ENCODE measurements around the gene KTN1.
A peak's percentile ranks its signal among the peaks of the same experiment; 100 is the strongest.

The KTN1 gene

GRCh38 chr14:55572578-55572977 lies 7.4 kb upstream of the KTN1 start:
- DNase-seq, result peak; percentile 26

- no peak for DNase-seq
Measured at GRCh38 chr14:55574988-55575387, 5.0 kb upstream of the KTN1 start.

GRCh38 chr14:55577229-55577628 lies 2.8 kb upstream of the KTN1 start:
- no peak for DNase-seq

GRCh38 chr14:55578511-55578910 lies 1.5 kb upstream of the KTN1 start:
- DNase-seq, result peak; percentile 17

DNA sequence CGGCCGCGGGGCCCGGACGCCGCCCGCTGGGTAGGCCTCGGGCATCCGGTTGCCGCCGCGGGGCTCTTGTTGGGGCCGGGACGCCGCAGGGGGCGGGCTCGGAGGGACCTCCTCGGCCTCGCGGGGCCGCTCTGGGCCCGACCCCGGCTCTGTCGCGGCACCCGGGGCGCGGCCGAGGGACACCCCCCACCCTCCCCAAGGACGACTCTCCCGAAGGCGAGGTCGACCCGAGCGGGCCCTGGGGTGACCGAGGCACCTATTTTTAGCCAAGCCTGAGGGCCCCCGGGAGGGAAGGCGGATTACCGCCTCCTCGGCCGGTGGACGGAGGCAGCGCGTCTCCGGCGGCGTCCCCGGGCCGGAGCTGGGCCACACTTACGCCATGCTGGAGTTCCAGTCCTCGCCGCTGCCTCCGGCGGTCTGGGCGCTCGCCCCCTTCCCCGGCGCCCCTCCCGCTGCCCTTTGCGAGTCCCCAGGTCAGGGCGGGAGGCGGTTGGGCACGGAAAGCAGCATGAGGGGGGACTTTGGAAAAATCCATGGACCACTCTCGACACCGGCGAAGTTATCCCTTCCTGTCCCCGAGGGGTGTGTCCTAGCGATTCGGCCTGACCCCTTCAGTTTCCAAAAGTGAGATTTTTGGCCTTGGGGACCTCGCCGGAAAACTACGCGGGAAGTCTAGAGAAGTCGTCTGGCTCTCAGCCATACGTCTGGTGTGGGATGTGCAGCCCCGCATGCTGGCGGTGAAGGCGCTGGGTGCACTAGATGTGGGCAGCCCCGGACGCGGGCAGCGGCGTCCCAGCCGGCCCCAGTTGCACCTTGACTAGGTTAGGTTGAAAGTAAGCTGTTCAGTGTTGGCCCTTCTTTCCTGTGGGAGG lies 699 bp downstream of the KTN1 start:
- DNase-seq, result peak; percentile 81

DNA sequence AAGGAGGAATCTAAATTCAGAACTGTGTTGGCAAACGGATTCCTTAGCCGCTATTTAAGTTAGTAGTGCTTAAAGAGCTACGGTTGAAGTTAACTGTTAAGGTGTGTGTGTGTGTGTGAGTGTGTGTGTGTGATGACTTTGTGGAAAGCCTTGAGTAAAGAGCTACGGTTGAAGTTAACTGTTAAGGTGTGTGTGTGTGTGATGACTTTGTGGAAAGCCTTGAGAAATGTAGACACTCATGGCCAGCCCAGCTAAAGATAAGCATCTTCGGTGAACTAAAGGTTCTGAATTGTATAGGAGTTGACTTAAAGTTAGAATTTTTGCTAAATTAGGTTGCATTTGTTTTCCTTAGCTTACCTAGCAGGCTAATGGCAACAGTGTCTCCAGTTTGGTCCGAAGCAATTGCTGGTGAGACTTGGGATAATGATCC lies 1.4 kb downstream of the KTN1 start:
- DNase-seq, result no peak

- DNase-seq, result no peak
Measured at GRCh38 chr14:55582746-55583145, 2.7 kb downstream of the KTN1 start.

GRCh38 chr14:55583942-55584468 lies 4.0 kb downstream of the KTN1 start:
- DNase-seq, result no peak

DNA sequence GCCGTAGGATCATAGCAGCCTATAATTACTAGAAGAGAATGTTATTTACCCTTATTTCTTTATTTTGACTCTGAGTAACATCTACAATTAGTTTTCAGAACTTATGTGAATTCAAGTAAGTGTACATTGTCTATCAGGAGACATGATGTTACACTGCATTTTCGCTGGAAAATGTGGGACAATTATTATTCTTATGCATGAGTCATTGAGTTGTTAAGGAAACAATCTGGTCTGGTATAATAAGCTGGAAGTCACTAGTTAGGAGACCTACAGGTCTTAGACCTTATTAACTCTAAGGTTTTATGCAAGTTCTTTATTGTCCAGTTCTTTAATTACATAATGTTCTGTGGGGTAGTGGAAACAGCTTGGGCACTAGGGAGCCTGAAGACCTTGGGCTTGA lies 5.8 kb downstream of the KTN1 start:
- DNase-seq, result no peak

DNA sequence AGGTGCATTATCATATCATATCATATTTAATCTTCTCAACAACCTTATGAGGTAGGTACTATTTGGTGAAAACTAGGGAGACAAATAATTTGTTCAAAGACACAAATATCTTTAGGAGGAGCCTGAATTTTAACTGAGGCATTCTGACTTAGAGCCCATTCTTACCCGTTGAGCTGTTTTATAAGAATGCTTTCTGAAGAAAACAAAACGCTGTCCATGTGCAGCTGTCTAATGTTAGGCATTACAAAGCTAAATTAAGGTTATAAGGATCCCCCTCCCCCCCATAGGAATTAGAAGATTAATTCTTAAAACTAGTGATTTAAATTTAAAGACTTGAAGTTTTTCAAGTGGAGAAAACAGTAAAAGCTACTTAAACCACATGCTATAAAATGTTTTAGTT lies 6.4 kb downstream of the KTN1 start:
- DNase-seq, result no peak

DNA sequence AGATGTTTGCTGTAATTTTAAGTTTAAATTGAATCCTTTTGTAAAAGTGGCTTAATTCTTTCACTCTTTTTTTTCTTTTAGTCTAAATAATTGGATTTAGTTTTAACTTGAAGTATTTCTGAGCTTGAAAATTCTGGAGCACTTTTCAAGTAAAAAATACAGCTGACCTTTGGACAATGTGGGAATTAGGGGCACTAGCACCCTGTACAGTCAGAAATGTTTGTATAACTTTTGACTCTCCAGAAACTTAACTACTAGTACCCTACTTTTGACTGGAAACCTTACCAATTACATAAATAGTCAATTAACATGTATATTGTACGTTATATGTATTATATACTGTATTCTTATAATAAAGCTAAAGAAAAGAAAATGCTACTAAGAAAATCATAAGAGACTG lies 7.8 kb downstream of the KTN1 start:
- DNase-seq, result no peak

DNA sequence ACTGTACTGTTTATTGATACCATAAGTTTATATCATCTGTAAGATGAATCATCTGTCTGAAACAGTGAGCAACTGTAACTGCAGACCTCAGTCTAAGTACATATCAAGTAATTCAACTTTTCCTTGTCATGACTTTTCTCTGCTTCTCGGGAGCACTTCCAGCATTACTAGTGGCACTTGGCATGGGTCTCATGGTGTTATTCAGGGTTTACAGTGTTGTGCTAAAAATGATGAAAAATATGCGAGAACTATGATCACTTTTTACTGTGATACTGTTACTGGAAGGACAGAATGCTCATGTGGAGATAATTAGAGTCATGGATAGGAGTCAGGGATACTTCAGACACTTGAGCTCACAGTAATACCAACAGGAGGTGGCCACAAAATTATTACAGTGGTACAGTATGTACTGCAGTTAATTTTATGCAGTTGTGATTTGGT lies 8.3 kb downstream of the KTN1 start:
- DNase-seq, result no peak

DNA sequence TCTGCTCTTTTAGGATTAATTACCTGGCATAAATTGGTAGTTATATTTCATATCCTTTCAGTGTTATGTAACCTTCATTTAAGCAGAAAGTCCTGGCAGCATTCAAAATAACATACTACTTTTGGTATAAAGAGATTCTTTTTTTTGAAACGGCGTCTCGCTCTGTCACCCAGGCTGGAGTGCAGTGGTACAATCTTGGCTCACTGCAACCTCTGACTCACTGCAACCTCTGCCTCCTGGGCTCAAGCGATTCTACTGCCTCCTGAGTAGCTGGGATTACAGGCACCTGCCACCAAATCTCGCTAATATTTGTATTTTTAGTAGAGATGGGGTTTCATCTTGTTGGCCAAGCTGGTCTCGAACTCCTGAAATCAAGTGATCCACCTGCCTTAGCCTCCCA lies 9.2 kb downstream of the KTN1 start:
- DNase-seq, result no peak

GRCh38 chr14:55592436-55592835 lies 12.4 kb downstream of the KTN1 start:
- peak; percentile 34 for DNase-seq

DNA sequence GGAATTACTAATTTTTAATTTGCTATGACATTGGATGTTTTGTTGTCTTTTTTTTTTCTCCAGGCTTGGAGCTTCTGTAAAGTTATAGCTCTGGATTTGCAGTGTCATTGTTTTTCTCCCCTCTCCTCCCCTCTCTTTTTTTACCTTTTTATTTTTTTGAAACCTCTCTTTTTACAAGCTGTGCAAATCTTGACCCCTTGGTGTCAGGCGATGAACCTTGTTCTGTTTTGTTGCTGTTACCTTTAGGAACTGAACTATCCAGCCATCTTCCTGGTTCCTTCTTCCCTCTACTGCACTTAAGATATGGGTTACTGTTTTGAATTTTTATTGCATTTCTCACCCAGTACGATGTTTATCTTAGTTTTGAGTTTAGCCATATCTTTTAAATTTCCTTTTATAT lies 13.7 kb downstream of the KTN1 start:
- DNase-seq, result no peak

DNA sequence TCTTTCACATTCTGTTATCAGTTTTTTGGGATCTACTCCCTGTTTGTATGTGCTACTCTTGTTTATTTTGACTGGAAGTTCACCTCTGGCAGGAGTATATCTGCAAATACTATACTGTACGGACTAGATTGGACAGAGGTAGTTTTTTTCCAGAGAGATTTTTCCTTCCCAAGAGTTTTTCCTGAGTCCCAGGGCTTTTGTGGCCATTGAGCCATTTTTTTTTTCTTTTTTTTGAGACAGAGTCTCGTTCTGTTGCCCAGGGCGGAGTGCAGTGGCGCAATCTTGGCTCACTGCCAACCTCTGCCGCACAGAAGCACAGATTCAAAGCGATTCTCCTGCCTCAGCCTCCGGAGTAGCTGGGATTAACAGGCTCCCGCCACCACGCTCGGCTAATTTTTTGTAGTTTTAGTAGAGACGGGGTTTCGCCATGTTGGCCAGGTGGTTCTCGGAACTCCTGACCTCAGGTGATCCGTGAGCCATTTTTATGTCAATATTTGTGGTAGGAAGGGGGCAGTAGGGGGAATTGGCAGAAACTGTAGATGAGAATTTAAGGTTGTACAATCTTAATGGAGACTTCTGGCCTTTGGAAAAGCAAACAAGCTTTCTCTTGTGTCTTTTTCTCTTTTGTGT lies 19.4 kb downstream of the KTN1 start:
- peak; percentile 93 for DNase-seq

GRCh38 chr14:55600784-55601561 lies 21.0 kb downstream of the KTN1 start:
- DNase-seq, result no peak

- no peak for DNase-seq
Measured at GRCh38 chr14:55603401-55603953, 23.5 kb downstream of the KTN1 start.

GRCh38 chr14:55604488-55604887 lies 24.5 kb downstream of the KTN1 start:
- DNase-seq, result no peak

DNA sequence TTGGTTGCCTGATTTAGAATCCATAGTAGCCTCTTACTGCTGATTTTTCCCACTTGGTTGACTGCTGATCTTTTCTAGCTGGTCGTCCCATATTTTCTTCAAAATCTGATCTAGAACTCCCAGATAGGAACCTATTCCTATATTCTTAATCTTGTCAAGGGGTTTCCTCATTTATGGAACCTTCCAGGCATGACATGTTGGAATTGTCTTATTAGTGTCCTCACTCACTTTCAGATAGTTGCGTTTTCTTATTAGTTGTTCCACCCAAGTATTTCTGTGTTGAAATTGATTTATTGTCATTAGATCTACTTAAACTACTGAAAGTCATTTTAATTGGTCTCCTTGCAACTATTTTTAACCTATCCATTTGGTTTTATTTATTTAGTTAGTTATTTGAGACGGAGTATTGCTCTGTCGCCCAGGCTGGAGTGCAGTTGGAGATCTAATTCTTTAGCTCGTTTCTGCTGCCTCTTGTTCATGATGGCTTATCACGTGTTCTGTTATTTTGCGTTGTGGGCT lies 25.0 kb downstream of the KTN1 start:
- DNase-seq, result no peak

DNA sequence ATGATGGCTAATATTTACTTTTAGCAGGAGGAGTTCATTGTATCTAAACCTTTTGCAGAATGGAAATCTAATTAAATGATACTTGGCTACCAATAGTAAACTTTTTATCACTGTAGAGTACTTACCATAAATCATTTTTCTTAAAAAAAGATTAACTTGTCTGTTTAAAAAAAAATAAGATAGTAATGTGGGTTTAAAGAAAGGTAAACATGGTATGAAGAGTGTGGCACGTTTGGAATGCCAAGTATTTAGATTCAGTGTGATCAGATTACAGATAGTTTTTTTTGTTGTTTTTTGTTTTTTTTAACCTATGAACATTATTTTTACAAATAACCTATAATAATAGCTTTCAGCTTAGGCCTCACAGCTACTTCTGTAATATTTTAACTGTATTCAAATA lies 25.8 kb downstream of the KTN1 start:
- no peak for DNase-seq

- DNase-seq, result no peak
Measured at GRCh38 chr14:55607386-55607785, 27.4 kb downstream of the KTN1 start.

- DNase-seq, result no peak
Measured at GRCh38 chr14:55609681-55610080, 29.7 kb downstream of the KTN1 start.
